H9 (cell line): ENCODE data around the gene GPHN. TPM values are rescaled to one million over a fixed set of nuclear protein-coding genes. Genes with fewer than 3 reads are reported as not detected.

Source experiments
- DNase-seq: peaks from one replicate; pipeline ENCODE4 v3.0.0-alpha.2; 2017
- H2AFZ ChIP-seq: one replicate; pipeline ENCODE4 v1.6.1; 2013; ENCODE audit warnings: mild to moderate bottlenecking, low read length, control low read depth, moderate library complexity
- H2AK5ac ChIP-seq: 2 replicates; pipeline ENCODE4 v1.6.1; 2013; ENCODE audit warnings: low read length, control low read depth, mixed read lengths; ENCODE audit not compliant: insufficient read length
- H2BK120ac ChIP-seq: one replicate; pipeline ENCODE4 v1.6.1; 2013; ENCODE audit warnings: low read depth, mild to moderate bottlenecking, low read length, control low read depth, inconsistent platforms; ENCODE audit not compliant: poor library complexity, severe bottlenecking
- H2BK12ac ChIP-seq: 2 replicates; pipeline ENCODE4 v1.6.1; 2013; ENCODE audit warnings: low read length, control low read depth, mixed read lengths, low read depth; ENCODE audit not compliant: insufficient read length
- H2BK15ac ChIP-seq: 2 replicates; pipeline ENCODE4 v1.6.1; 2013; ENCODE audit warnings: low read depth, low read length, control low read depth
- H2BK20ac ChIP-seq: one replicate; pipeline ENCODE4 v1.6.1; 2013; ENCODE audit warnings: low read depth, mild to moderate bottlenecking, low read length, control low read depth, inconsistent platforms; ENCODE audit not compliant: poor library complexity, severe bottlenecking
- H2BK5ac ChIP-seq: 2 replicates; pipeline ENCODE4 v1.6.1; 2013; ENCODE audit warnings: low read length, control low read depth, mixed read lengths; ENCODE audit not compliant: insufficient read length
- H3K14ac ChIP-seq: 2 replicates; pipeline ENCODE4 v1.6.1; 2013; ENCODE audit warnings: low read length, control low read depth; ENCODE audit not compliant: insufficient read depth
- H3K18ac ChIP-seq: 2 replicates; pipeline ENCODE4 v1.6.1; 2013; ENCODE audit warnings: low read depth, mild to moderate bottlenecking, mixed read lengths, low read length, control low read depth; ENCODE audit not compliant: insufficient read length
- H3K23ac ChIP-seq: 2 replicates; pipeline ENCODE4 v1.6.1; 2013; ENCODE audit warnings: low read length, control low read depth, mixed read lengths, low read depth; ENCODE audit not compliant: insufficient read length
- H3K23me2 ChIP-seq: 2 replicates; pipeline ENCODE4 v1.6.1; 2013; ENCODE audit warnings: low read depth, mild to moderate bottlenecking, mixed read lengths, low read length, control low read depth; ENCODE audit not compliant: insufficient read length, poor library complexity, severe bottlenecking
- H3K27ac ChIP-seq: 2 replicates; pipeline ENCODE4 v1.5.1; 2013; ENCODE audit warnings: low read length, control low read depth, mixed read lengths, low read depth; ENCODE audit not compliant: insufficient read length
- H3K27me3 ChIP-seq: 2 replicates; pipeline ENCODE4 v1.6.1; 2013; ENCODE audit warnings: low read length, control low read depth, inconsistent platforms; ENCODE audit not compliant: insufficient read depth
- H3K4ac ChIP-seq: 2 replicates; pipeline ENCODE4 v1.6.1; 2013; ENCODE audit warnings: low read depth, mild to moderate bottlenecking, control low read depth, inconsistent platforms, low read length, moderate library complexity
- H3K4me1 ChIP-seq: 2 replicates; pipeline ENCODE4 v1.6.1; 2013; ENCODE audit warnings: low read length, control low read depth, inconsistent platforms; ENCODE audit not compliant: insufficient read depth
- H3K4me2 ChIP-seq: 2 replicates; pipeline ENCODE4 v1.6.1; 2013; ENCODE audit warnings: low read length, control low read depth, mixed read lengths; ENCODE audit not compliant: insufficient read length, insufficient read depth
- H3K56ac ChIP-seq: 2 replicates; pipeline ENCODE4 v1.6.1; 2013; ENCODE audit warnings: low read depth, mild to moderate bottlenecking, mixed read lengths, low read length, control low read depth; ENCODE audit not compliant: insufficient read length
- H3K79me1 ChIP-seq: 2 replicates; pipeline ENCODE4 v1.6.1; 2013; ENCODE audit warnings: low read depth, mild to moderate bottlenecking, moderate library complexity, low read length, control low read depth, inconsistent platforms; ENCODE audit not compliant: insufficient read depth, poor library complexity, severe bottlenecking
- H3K79me2 ChIP-seq: 2 replicates; pipeline ENCODE4 v1.6.1; 2013; ENCODE audit warnings: low read length, control low read depth, inconsistent platforms; ENCODE audit not compliant: insufficient read depth
- H3K9ac ChIP-seq: 2 replicates; pipeline ENCODE4 v1.6.1; 2013; ENCODE audit warnings: low read length, control low read depth, mixed read lengths; ENCODE audit not compliant: insufficient read length; ENCODE audit errors: extremely low read depth
- H3K9me3 ChIP-seq: one replicate; pipeline ENCODE4 v1.6.1; 2013; ENCODE audit warnings: low read depth, low read length, inconsistent platforms; ENCODE audit not compliant: control insufficient read depth
- H3T11ph ChIP-seq: one replicate; pipeline ENCODE4 v1.6.1; 2013; ENCODE audit warnings: mild to moderate bottlenecking, low read length, control low read depth, inconsistent platforms
- H4K20me1 ChIP-seq: one replicate; pipeline ENCODE4 v1.6.1; 2013; ENCODE audit not compliant: control insufficient read depth, insufficient read length, insufficient read depth
- H4K5ac ChIP-seq: 2 replicates; pipeline ENCODE4 v1.6.1; 2013; ENCODE audit warnings: low read depth, mild to moderate bottlenecking, mixed read lengths, low read length, control low read depth; ENCODE audit not compliant: insufficient read length
- H4K8ac ChIP-seq: replicated peaks from 2 replicates; pipeline ENCODE4 v1.6.1; 2013; ENCODE audit warnings: low read length, control low read depth, mixed read lengths, low read depth; ENCODE audit not compliant: insufficient read length
- H4K91ac ChIP-seq: 2 replicates; pipeline ENCODE4 v1.6.1; 2013; ENCODE audit warnings: low read depth, mild to moderate bottlenecking, moderate library complexity, mixed read lengths, low read length, control low read depth; ENCODE audit not compliant: insufficient read length
- H3K27ac Mint-ChIP-seq, 3 experiments: 2 replicates in 2 of 3; 3 replicates in 1 of 3; pipeline ENCODE4 v1.8.0; 2020 to 2021; ENCODE audit warnings: mixed read lengths in 3 of 3, mild to moderate bottlenecking in 1 of 3, moderate library complexity in 1 of 3
- H3K27me3 Mint-ChIP-seq: 2 replicates; pipeline ENCODE4 v1.8.0; 2021; ENCODE audit warnings: low read depth, mild to moderate bottlenecking, moderate library complexity, mixed read lengths
- H3K36me3 Mint-ChIP-seq, 3 experiments: 2 replicates in 2 of 3; 3 replicates in 1 of 3; pipeline ENCODE4 v1.8.0; 2020 to 2021; ENCODE audit warnings: low read depth in 3 of 3, mixed read lengths in 3 of 3; ENCODE audit not compliant: insufficient read depth in 1 of 3
- H3K4me1 Mint-ChIP-seq, 2 experiments: 2 replicates each; pipeline ENCODE4 v1.8.0; 2020; ENCODE audit warnings: mixed read lengths in 2 of 2
- H3K4me3 Mint-ChIP-seq, 2 experiments: 2 replicates in 1 of 2; 3 replicates in 1 of 2; pipeline ENCODE4 v1.8.0; 2020 to 2021; ENCODE audit warnings: mild to moderate bottlenecking in 2 of 2, mixed read lengths in 2 of 2, moderate library complexity in 1 of 2
- H3K9me3 Mint-ChIP-seq, 2 experiments: 2 replicates in 1 of 2; 3 replicates in 1 of 2; pipeline ENCODE4 v1.8.0; 2020; ENCODE audit warnings: mild to moderate bottlenecking in 2 of 2, mixed read lengths in 2 of 2, moderate library complexity in 1 of 2
- CTCF ChIP-seq: fragments of 200-600 bp; sonication (generic); conservative IDR thresholded peaks from 3 replicates; pipeline ENCODE4 v1.8.0; 2021; ENCODE audit warnings: antibody characterized with exemption, mild to moderate bottlenecking
- WGBS: extraction: QIAGEN DNeasy Blood & Tissue Kit; methylation state at CpG from one replicate; pipeline ENCODE4 v1.1.7; 2013; ENCODE audit warnings: missing lambda C conversion rate, low lambda C conversion rate, mixed read lengths; ENCODE audit not compliant: insufficient read length; ENCODE audit errors: extremely low coverage; 5-methylcytosine and 5-hydroxymethylcytosine counted together
- total RNA-seq: library from RNA; stranded (reverse); gene quantifications from 2 replicates; pipeline ENCODE4 v1.2.1, GENCODE V29; 2021

The GPHN gene
- total RNA-seq, 1 experiment from 2014 or later, result 16.1 TPM

- H3K4me3 Mint-ChIP-seq, result no peak overlapping the region
- Histone ChIP-seq H2BK120ac (no peak overlapping the region), H3T11ph (no peak overlapping the region), H3K79me1 (no peaks in the 10 kb centered on the region), H3K27ac (no peak overlapping the region), H3K9ac (no peak overlapping the region), H2BK15ac (no peak overlapping the region), H2BK20ac (no peak overlapping the region), H3K23ac (no peak overlapping the region), H3K79me2 (peaks cover 2% of the 10 kb centered on the region; the same call in 1 of the 2 replicates), H3K4me2 (no peak overlapping the region), H3K9me3 (no peaks in the 10 kb centered on the region), H2AFZ (no peak overlapping the region), H3K18ac (no peak overlapping the region), H3K56ac (no peak overlapping the region), H4K91ac (no peak overlapping the region), H2AK5ac (no peak overlapping the region), H3K14ac (no peak overlapping the region), H3K4me1 (no peaks in the 10 kb centered on the region), H4K5ac (no peak overlapping the region), H2BK12ac (no peak overlapping the region), H3K27me3 (no peaks in the 10 kb centered on the region), H3K4ac (no peak overlapping the region), H2BK5ac (no peak overlapping the region), H3K23me2 (no peaks in the 10 kb centered on the region), H4K8ac (no peak overlapping the region), H4K20me1 (no peaks in the 10 kb centered on the region)
- H3K27ac Mint-ChIP-seq, result peak overlapping the region in 1 of 3 experiments; percentile 51; a peak in 1 of 7 replicates
- H3K9me3 Mint-ChIP-seq, result peaks cover 29 to 41% of the 10 kb centered on the region in 2 experiments
- peaks cover 0 to 2% of the 10 kb centered on the region in 2 experiments; a peak in 1 of 4 replicates for H3K4me1 Mint-ChIP-seq
- H3K36me3 Mint-ChIP-seq, result peaks cover 9 to 33% (median 9%) of the 10 kb centered on the region in 3 experiments
- no CpG with 5 or more reads among the region's 2 CpGs for whole genome bisulfite sequencing
- no peak for TF ChIP-seq CTCF
- no peaks in the 10 kb centered on the region for H3K27me3 Mint-ChIP-seq
- DNase-seq, result no peak
Observed at GRCh38 chr14:66613344-66613743, 105.4 kb downstream of the GPHN start.
